ENCODE results near the gene TSPAN9. TPM values are rescaled to one million over a fixed set of nuclear protein-coding genes. Genes with fewer than 3 reads are reported as not detected.

TSPAN9 gene
- total RNA-seq, 1 experiment from 2014 or later = 13.2 TPM

- no peak for TF ChIP-seq CTCF (IDR thresholded peaks at IDR 0.05 in 2 of 3, conservative IDR thresholded peaks at IDR 0.05 in 1 of 3; ENCODE audit: borderline replicate concordance in 1 of 3, insufficient read depth in 1 of 3, low read depth in 2 of 3, low read length in 2 of 3)
- no peak for TF ChIP-seq ATF3 (IDR thresholded peaks at IDR 0.05)
- no peak for TF ChIP-seq POLR2A (IDR thresholded peaks at IDR 0.05; ENCODE audit: borderline replicate concordance, extremely low read depth, insufficient read depth, insufficient read length)
- no peak for TF ChIP-seq JUND (IDR thresholded peaks at IDR 0.05)
These were observed 29.9 kb downstream of the TSPAN9 start (continued) for GRCh38 chr12:3107071-3107583.

GRCh38 chr12:3107954-3108353 lies 30.8 kb downstream of the TSPAN9 start:
- H3K9me3 ChIP-seq (ENCODE audit: control insufficient read depth in 1 of 2, insufficient read depth in 1 of 2, low read depth in 1 of 2, low read length in 2 of 2) = no peaks in the 10 kb centered on the region
- no peaks in the 10 kb centered on the region for H4K20me1 ChIP-seq (ENCODE audit: insufficient read depth)
- RAD21 ChIA-PET (ENCODE audit: low non-redundant PET in 1 of 2, low total read pairs in 2 of 2, uncharacterized antibody in 2 of 2, unreplicated experiment in 2 of 2) = no interaction called here
- H3K79me2 ChIP-seq (ENCODE audit: insufficient read depth, low read length) = no peaks in the 10 kb centered on the region
- no peaks in the 10 kb centered on the region for H3K36me3 ChIP-seq (ENCODE audit: control insufficient read depth in 1 of 2, insufficient read depth in 2 of 2, low read length in 2 of 2)
- CTCF ChIA-PET = no interaction called here
- POLR2A ChIA-PET = no interaction called here
- no peak overlapping the region for H2AFZ ChIP-seq (ENCODE audit: low read depth, low read length, poor library complexity, severe bottlenecking)
- intact Hi-C loops (cut with micrococcal nuclease) = no loop called here
- H3K27ac ChIP-seq (ENCODE audit: low read depth, low read length) = no peak overlapping the region
- no peaks in the 10 kb centered on the region for H3K9me2 ChIP-seq (ENCODE audit: insufficient read depth)
- no TSS peak for BruUV-seq (replicated peaks)
- no peak overlapping the region for H3K4me2 ChIP-seq (ENCODE audit: low read length)
- H3K9ac ChIP-seq (ENCODE audit: low read length) = no peak overlapping the region
- ATAC-seq (0 out of 2 replicates have a peak, but pooled peaks have one; percentile 44), DNase-seq (ENCODE audit: low read depth, low spot score) (no peak)
- no peak overlapping the region for H3K4me3 ChIP-seq (replicated peaks in 1 of 2; ENCODE audit: low read depth in 1 of 2, low read length in 2 of 2)
- TF ChIP-seq ELF1 (IDR thresholded peaks at IDR 0.05; ENCODE audit: borderline replicate concordance, low read depth) = no peak
- TF ChIP-seq FOSL1 (IDR thresholded peaks at IDR 0.05; ENCODE audit: low read depth) = no peak
- TF ChIP-seq JUND (IDR thresholded peaks at IDR 0.05) = no peak
- no peak for TF ChIP-seq POLR2A (IDR thresholded peaks at IDR 0.05; ENCODE audit: borderline replicate concordance, extremely low read depth, insufficient read depth, insufficient read length)
- no peak for TF ChIP-seq EZH2 (IDR thresholded peaks at IDR 0.05)
- no peak for TF ChIP-seq YY1 (IDR thresholded peaks at IDR 0.05; ENCODE audit: extremely low read depth, insufficient replicate concordance, low read depth, low read length)
- no peak for TF ChIP-seq TCF7L2 (IDR thresholded peaks at IDR 0.05; ENCODE audit: borderline replicate concordance, extremely low read depth, insufficient read depth, insufficient read length)
- no peak for TF ChIP-seq ZNF274 (IDR thresholded peaks at IDR 0.05; ENCODE audit: low read depth, low read length)
- TF ChIP-seq RAD21 (IDR thresholded peaks at IDR 0.05; ENCODE audit: low read depth) = no peak
- TF ChIP-seq SP1 (IDR thresholded peaks at IDR 0.05; ENCODE audit: low read depth) = no peak
- no peak for TF ChIP-seq MAX (IDR thresholded peaks at IDR 0.05)
- no peak for TF ChIP-seq ZFX (IDR thresholded peaks at IDR 0.05)
- TF ChIP-seq EGR1 (IDR thresholded peaks at IDR 0.05; ENCODE audit: low read depth) = no peak
- TF ChIP-seq ZBTB33 (IDR thresholded peaks at IDR 0.05; ENCODE audit: extremely low read depth, insufficient replicate concordance, low read length) = no peak
- TF ChIP-seq EZH2phosphoT487 (IDR thresholded peaks at IDR 0.05; ENCODE audit: borderline replicate concordance) = no peak
- TF ChIP-seq SRF (IDR thresholded peaks at IDR 0.05; ENCODE audit: low read depth) = no peak
- no peak for TF ChIP-seq CEBPB (IDR thresholded peaks at IDR 0.05; ENCODE audit: low read depth)
- no peaks in the 10 kb centered on the region for H3K27me3 ChIP-seq (ENCODE audit: insufficient read depth, low read length)
- H3K4me1 ChIP-seq (ENCODE audit: control insufficient read depth in 1 of 2, insufficient read depth in 2 of 2, low read length in 2 of 2) = peaks cover 8 to 14% of the 10 kb centered on the region in 2 experiments; a peak in 3 of 4 replicates

Data from HCT116 (cell line).